Calu3 (cell line): ENCODE measurements around the gene SORBS2. TPM values are rescaled to one million over a fixed set of nuclear protein-coding genes. Genes with fewer than 3 reads are reported as not detected.

Source experiments
- BruUV-seq: library from RNA; stranded (reverse); fragments of 400-500 nt; replicated peaks from 2 replicates; lab custom pipeline; 2021; lab: Mats Ljungman, UMichigan
- CTCF ChIA-PET: fragments of 300-600 bp; sonication (Branson Sonifier 250); formaldehyde crosslinking; loops from one replicate; lab custom pipeline; 2022; ENCODE audit warnings: antibody characterized with exemption; lab: Charles Lee
- DNase-seq: peaks from one replicate; pipeline ENCODE4 v3.0.0; 2022
- H3K27ac Mint-ChIP-seq: one replicate; pipeline ENCODE4 v1.8.0; 2022; ENCODE audit warnings: mixed read lengths; ENCODE audit not compliant: unreplicated experiment
- H3K27me3 Mint-ChIP-seq: one replicate; pipeline ENCODE4 v1.8.0; 2022; ENCODE audit warnings: mixed read lengths; ENCODE audit not compliant: unreplicated experiment
- H3K36me3 Mint-ChIP-seq: one replicate; pipeline ENCODE4 v1.8.0; 2022; ENCODE audit warnings: mild to moderate bottlenecking, moderate library complexity, mixed read lengths; ENCODE audit not compliant: insufficient read depth, unreplicated experiment
- H3K4me1 Mint-ChIP-seq: one replicate; pipeline ENCODE4 v1.8.0; 2022; ENCODE audit warnings: mild to moderate bottlenecking, low read depth, mixed read lengths; ENCODE audit not compliant: unreplicated experiment
- H3K4me3 Mint-ChIP-seq: one replicate; pipeline ENCODE4 v1.8.0; 2022; ENCODE audit warnings: mild to moderate bottlenecking, low read depth, moderate library complexity, mixed read lengths; ENCODE audit not compliant: unreplicated experiment
- H3K9me3 Mint-ChIP-seq: one replicate; pipeline ENCODE4 v1.8.0; 2022; ENCODE audit warnings: low read depth, mixed read lengths; ENCODE audit not compliant: unreplicated experiment
- CTCF ChIP-seq: fragments of 200-600 bp; IDR thresholded peaks from one replicate; pipeline ENCODE4 v1.8.0; 2022; ENCODE audit warnings: antibody characterized with exemption; ENCODE audit not compliant: unreplicated experiment
- intact Hi-C: fragments of 100-400 bp; cut with micrococcal nuclease; formaldehyde crosslinking; loops from one replicate; pipeline ENCODE4 v1.10.0; 2022; ENCODE audit not compliant: unreplicated experiment
- total RNA-seq: library from RNA; stranded (reverse); gene quantifications from 2 replicates; pipeline ENCODE4 v1.2.3, GENCODE V29; 2022

Gene SORBS2
- total RNA-seq, 1 experiment from 2014 or later = 52.8 TPM

- no peak overlapping the region for H3K4me3 Mint-ChIP-seq
- H3K27ac Mint-ChIP-seq = no peak overlapping the region
- H3K9me3 Mint-ChIP-seq = peaks cover 3% of the 10 kb centered on the region
- no peaks in the 10 kb centered on the region for H3K36me3 Mint-ChIP-seq
- H3K4me1 Mint-ChIP-seq = peaks cover 22% of the 10 kb centered on the region
- CTCF ChIA-PET = interaction anchor here (0.9 to 1.4 kb wide), 2 partner anchors 28 to 41 kb away, joined by 3 read pairs; no protein-coding TSS in a partner anchor
- no peaks in the 10 kb centered on the region for H3K27me3 Mint-ChIP-seq
- no peak for DNase-seq
- BruUV-seq = no TSS peak
- intact Hi-C loops = loop anchor here (5.0 kb wide), 1 partner anchor 37 kb away; no protein-coding TSS in a partner anchor
- TF ChIP-seq CTCF = no peak
Observed at GRCh38 chr4:185830263-185830994, 18.4 kb upstream of the SORBS2 start.

- Mint-ChIP-seq H3K4me1 (peaks cover 23% of the 10 kb centered on the region), H3K27me3 (no peaks in the 10 kb centered on the region), H3K4me3 (no peak overlapping the region), H3K27ac (peak overlapping the region; percentile 60), H3K9me3 (no peaks in the 10 kb centered on the region), H3K36me3 (no peaks in the 10 kb centered on the region)
- BruUV-seq = no TSS peak
- intact Hi-C loops = no loop called here
- DNase-seq = no peak
- TF ChIP-seq CTCF = no peak
- CTCF ChIA-PET = no interaction called here
Observed at GRCh38 chr4:185826381-185826780, 14.4 kb upstream of the SORBS2 start.

DNA sequence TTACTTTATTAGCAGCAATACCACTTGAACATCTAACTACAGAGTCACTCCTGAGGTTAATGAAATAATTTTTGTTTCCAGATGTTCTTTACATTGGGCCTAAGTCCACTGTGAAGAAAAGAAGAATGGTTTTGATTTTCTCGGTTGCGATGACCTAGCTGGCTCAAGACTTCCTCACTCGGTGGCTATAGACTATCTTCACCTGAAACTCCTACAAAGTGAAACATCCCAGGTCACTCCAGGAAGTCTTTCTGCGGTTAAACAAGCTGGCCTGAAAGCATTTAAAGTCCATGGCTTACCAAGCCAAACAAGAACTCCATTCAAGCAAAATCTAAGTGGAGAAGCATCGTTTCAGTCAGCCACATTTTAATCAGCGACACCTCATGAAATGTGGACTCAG, 13.7 kb upstream of the SORBS2 start:
- peaks cover 17% of the 10 kb centered on the region for H3K4me1 Mint-ChIP-seq
- BruUV-seq = no TSS peak
- TF ChIP-seq CTCF = no peak
- no peaks in the 10 kb centered on the region for H3K36me3 Mint-ChIP-seq
- no peaks in the 10 kb centered on the region for H3K27me3 Mint-ChIP-seq
- intact Hi-C loops = no loop called here
- peak overlapping the region; percentile 60 for H3K27ac Mint-ChIP-seq
- H3K9me3 Mint-ChIP-seq = no peaks in the 10 kb centered on the region
- DNase-seq = peak; percentile 15
- H3K4me3 Mint-ChIP-seq = no peak overlapping the region
- CTCF ChIA-PET = no interaction called here

DNA sequence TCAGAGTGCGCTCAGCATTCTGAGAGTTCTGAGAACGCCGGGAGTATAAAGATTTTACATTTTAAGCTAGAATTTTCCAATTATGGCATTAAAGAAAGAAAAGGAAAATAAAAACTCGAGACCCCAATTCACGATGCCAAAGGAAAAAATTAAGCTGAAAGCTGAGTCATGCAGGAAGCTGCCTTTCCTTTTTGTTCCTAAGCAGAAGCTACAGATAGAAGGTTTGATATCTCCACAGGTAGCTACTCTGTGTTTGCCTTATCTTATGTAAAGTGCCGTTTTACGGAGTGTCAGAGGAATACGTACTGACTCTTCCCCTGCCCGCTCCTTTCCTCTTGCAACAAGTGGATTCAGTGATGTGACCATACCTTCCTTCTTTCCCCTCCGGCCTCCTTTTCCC, 10.8 kb upstream of the SORBS2 start:
- no peak overlapping the region for H3K4me3 Mint-ChIP-seq
- no peak for DNase-seq
- H3K36me3 Mint-ChIP-seq = no peaks in the 10 kb centered on the region
- CTCF ChIA-PET = interaction anchor here (0.6 kb wide), 1 partner anchor 74 kb away, joined by 3 read pairs; no protein-coding TSS in a partner anchor
- no TSS peak for BruUV-seq
- H3K27me3 Mint-ChIP-seq = no peaks in the 10 kb centered on the region
- no peak overlapping the region for H3K27ac Mint-ChIP-seq
- peaks cover 8% of the 10 kb centered on the region for H3K4me1 Mint-ChIP-seq
- intact Hi-C loops = no loop called here
- no peak for TF ChIP-seq CTCF
- H3K9me3 Mint-ChIP-seq = no peaks in the 10 kb centered on the region
